ENCODE measurements around the gene PHF13.

PHF13 gene

DNA sequence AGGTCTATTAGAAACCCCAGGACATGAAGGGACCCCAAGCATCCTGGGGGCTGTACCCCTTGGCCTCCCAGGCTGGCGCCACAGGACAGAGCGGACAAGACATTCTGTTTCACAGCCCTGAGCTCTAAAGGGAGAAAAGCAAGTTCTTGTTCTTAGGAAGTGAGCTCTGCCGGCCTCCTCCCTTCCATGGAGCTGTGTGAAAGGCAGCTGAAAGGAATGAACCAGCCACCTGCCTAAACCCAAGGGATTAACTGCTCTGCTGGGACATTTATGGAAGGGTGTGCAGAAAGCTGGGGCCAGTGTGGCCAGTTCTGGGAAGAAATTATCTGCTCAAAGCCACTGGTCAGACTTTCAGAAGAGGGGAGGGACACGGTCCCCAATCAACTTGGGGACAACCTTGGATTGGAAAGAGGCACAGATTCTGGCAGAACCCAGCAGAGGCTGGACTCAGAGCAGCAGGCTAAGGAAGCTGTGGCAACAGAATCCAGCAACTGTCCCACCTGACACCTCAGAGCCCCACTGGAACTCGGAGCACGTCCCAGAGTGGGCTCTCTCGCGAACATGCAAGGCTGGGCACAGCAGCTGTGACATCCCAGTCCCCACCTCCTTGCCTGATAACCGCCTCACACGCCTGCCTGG lies 13.0 kb upstream of the PHF13 start:
- Histone ChIP-seq H3K27ac (ENCODE audit: low read length) (peak overlapping the region; percentile 75; the same call in 1 of the 2 replicates), H3F3A (ENCODE audit: insufficient read depth, low read length) (peaks cover 27% of the 10 kb centered on the region), H3K9me3 (replicated peaks; ENCODE audit: insufficient read depth, low read length) (no peaks in the 10 kb centered on the region), H4K20me1 (ENCODE audit: insufficient read depth, low read length) (peaks cover 14% of the 10 kb centered on the region; the same call in 1 of the 2 replicates), H3K79me2 (ENCODE audit: low read length) (peaks cover 69% of the 10 kb centered on the region), H3K27me3 (replicated peaks; ENCODE audit: insufficient read depth, low read length) (no peaks in the 10 kb centered on the region), H3K9ac (ENCODE audit: low read length) (peak overlapping the region; percentile 85), H2AFZ (ENCODE audit: low read length) (peak overlapping the region; percentile 2; the same call in 1 of the 2 replicates), H3K4me3 (ENCODE audit: low read length) (peak overlapping the region; percentile 81), H3K4me2 (ENCODE audit: low read depth, low read length) (peak overlapping the region; percentile 81), H3K9me2 (replicated peaks; ENCODE audit: insufficient read depth, low read length) (no peaks in the 10 kb centered on the region), H3K36me3 (replicated peaks; ENCODE audit: insufficient read depth, low read length) (peaks cover 9% of the 10 kb centered on the region; the same call in 1 of the 2 replicates), H3K4me1 (ENCODE audit: low read length) (peaks cover 14% of the 10 kb centered on the region)
- DNase-seq: no peak
- no peak for TF ChIP-seq EZH2phosphoT487 (IDR thresholded peaks at IDR 0.05; ENCODE audit: low read length)
- no peak for TF ChIP-seq EZH2 (optimal IDR thresholded peaks at IDR 0.05; ENCODE audit: low read depth, low read length)

DNA sequence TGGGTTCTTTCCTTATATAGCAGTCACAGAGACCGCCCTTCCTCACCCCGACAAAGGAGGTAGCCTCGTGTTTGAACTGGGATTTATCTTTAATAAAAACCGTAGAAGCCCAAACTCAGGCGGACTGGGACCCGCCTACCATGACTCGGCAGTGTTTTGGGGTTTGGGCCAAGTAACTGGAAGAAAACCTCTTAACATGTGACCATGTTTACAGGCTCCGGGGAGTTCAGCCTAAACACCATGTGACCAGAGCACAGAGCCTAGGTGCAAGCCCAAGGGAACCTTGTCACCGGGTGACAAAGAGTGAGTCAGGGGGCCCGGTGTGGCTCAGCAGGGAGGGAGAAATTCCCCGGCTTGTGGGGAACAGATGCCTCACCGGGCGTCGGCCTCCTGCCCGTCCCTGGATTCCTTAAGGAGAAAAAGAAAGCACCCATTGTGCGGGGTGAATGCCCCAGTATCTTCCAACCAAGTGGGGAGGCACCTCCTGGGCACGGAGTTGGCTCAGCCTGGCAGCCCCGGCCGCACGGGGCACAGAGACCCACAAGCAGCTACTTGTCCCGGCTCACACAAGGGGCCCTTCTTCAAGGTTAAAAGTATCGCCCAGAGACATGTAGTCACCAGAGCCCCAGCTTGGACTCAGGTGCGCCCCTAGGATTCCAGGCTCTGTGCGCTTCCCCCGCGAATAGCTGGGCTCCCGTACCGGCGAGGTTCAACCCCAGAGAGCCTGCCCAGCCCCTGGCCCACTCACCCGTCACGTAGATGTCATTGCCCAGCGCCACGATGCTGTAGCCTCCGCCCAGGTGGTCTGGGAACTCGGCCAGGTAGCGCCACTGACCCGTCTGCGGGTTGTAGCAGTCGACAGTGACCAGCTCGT lies 12.2 kb upstream of the PHF13 start:
- H3F3A ChIP-seq (ENCODE audit: insufficient read depth, low read length): peaks cover 27% of the 10 kb centered on the region
- peak overlapping the region; percentile 35; the same call in 1 of the 2 replicates for H2AFZ ChIP-seq (ENCODE audit: low read length)
- peaks cover 14% of the 10 kb centered on the region; the same call in 1 of the 2 replicates for H4K20me1 ChIP-seq (ENCODE audit: insufficient read depth, low read length)
- peak overlapping the region; percentile 85 for H3K9ac ChIP-seq (ENCODE audit: low read length)
- no peaks in the 10 kb centered on the region for H3K27me3 ChIP-seq (replicated peaks; ENCODE audit: insufficient read depth, low read length)
- H3K79me2 ChIP-seq (ENCODE audit: low read length): peaks cover 61% of the 10 kb centered on the region
- H3K4me3 ChIP-seq (ENCODE audit: low read length): peak overlapping the region; percentile 81
- H3K4me1 ChIP-seq (ENCODE audit: low read length): peaks cover 14% of the 10 kb centered on the region
- peak overlapping the region; percentile 75; the same call in 1 of the 2 replicates for H3K27ac ChIP-seq (ENCODE audit: low read length)
- no peaks in the 10 kb centered on the region for H3K9me2 ChIP-seq (replicated peaks; ENCODE audit: insufficient read depth, low read length)
- H3K4me2 ChIP-seq (ENCODE audit: low read depth, low read length): peak overlapping the region; percentile 81
- peaks cover 9% of the 10 kb centered on the region; the same call in 1 of the 2 replicates for H3K36me3 ChIP-seq (replicated peaks; ENCODE audit: insufficient read depth, low read length)
- DNase-seq: peak; percentile 86
- no peaks in the 10 kb centered on the region for H3K9me3 ChIP-seq (replicated peaks; ENCODE audit: insufficient read depth, low read length)
- TF ChIP-seq EZH2phosphoT487 (IDR thresholded peaks at IDR 0.05; ENCODE audit: low read length) (no peak), EZH2 (optimal IDR thresholded peaks at IDR 0.05; ENCODE audit: low read depth, low read length) (no peak)
- TF ChIP-seq, protein P1, sequence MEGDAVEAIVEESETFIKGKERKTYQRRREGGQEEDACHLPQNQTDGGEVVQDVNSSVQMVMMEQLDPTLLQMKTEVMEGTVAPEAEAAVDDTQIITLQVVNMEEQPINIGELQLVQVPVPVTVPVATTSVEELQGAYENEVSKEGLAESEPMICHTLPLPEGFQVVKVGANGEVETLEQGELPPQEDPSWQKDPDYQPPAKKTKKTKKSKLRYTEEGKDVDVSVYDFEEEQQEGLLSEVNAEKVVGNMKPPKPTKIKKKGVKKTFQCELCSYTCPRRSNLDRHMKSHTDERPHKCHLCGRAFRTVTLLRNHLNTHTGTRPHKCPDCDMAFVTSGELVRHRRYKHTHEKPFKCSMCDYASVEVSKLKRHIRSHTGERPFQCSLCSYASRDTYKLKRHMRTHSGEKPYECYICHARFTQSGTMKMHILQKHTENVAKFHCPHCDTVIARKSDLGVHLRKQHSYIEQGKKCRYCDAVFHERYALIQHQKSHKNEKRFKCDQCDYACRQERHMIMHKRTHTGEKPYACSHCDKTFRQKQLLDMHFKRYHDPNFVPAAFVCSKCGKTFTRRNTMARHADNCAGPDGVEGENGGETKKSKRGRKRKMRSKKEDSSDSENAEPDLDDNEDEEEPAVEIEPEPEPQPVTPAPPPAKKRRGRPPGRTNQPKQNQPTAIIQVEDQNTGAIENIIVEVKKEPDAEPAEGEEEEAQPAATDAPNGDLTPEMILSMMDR (IDR thresholded peaks at IDR 0.05; ENCODE audit: low read length): no peak; the same call in 1 of the 2 replicates

DNA sequence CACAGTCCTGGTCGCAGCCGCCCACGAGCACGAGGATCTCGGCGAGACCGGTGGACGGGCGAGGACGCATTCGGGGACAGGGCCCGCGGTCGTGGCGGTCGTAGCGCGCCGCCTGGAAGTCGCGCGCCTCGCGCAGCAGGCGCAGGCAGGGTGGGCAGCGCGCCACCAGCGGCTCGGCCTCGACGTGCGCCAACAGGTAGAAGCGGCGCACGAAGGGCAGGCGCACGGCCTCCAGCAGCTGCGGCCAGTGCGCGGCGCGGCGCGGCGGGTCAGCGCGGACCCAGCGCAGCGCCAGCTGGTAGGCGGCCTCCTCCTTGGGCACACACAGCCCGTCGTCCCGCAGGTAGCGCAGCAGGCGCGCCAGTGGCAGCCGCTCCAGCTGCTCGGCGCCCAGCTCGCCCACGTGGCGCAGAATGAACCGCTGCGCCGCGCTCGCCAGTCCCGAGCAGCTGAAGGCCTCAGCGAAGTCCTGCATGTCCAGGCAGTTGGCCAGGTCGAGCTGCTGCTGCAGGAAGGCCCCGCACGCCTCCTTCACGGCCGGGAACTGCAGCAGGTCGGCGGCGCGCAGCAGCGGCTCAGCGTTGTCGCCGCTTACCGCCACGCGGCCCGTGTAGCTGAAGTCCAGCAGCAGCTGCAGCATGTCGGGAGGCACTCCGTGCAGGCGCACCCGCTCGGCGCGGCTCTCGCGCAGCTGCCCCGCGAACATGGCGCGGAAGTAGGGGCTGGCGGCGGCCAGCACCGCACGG lies 11.4 kb upstream of the PHF13 start:
- Histone ChIP-seq H3F3A (ENCODE audit: insufficient read depth, low read length) (peaks cover 27% of the 10 kb centered on the region), H3K36me3 (replicated peaks; ENCODE audit: insufficient read depth, low read length) (peaks cover 9% of the 10 kb centered on the region; the same call in 1 of the 2 replicates), H3K4me2 (ENCODE audit: low read depth, low read length) (peak overlapping the region; percentile 81), H2AFZ (ENCODE audit: low read length) (peak overlapping the region; percentile 84), H3K27me3 (replicated peaks; ENCODE audit: insufficient read depth, low read length) (no peaks in the 10 kb centered on the region), H3K9me2 (replicated peaks; ENCODE audit: insufficient read depth, low read length) (no peaks in the 10 kb centered on the region), H3K9ac (ENCODE audit: low read length) (peak overlapping the region; percentile 85), H3K4me1 (ENCODE audit: low read length) (peaks cover 14% of the 10 kb centered on the region), H3K79me2 (ENCODE audit: low read length) (peaks cover 53% of the 10 kb centered on the region), H3K4me3 (ENCODE audit: low read length) (peak overlapping the region; percentile 81), H3K27ac (ENCODE audit: low read length) (peak overlapping the region; percentile 75), H4K20me1 (ENCODE audit: insufficient read depth, low read length) (peaks cover 9% of the 10 kb centered on the region; the same call in 1 of the 2 replicates), H3K9me3 (replicated peaks; ENCODE audit: insufficient read depth, low read length) (no peaks in the 10 kb centered on the region)
- TF ChIP-seq EZH2phosphoT487 (IDR thresholded peaks at IDR 0.05; ENCODE audit: low read length) (no peak), EZH2 (optimal IDR thresholded peaks at IDR 0.05; ENCODE audit: low read depth, low read length) (no peak)
- TF ChIP-seq, protein P1 (IDR thresholded peaks at IDR 0.05; ENCODE audit: low read length): no peak; the same call in 1 of the 2 replicates
- peak; percentile 42 for DNase-seq
